DND-41 (cell line): Measurements from ENCODE around the gene ELOA.

Experiments
- CTCF ChIP-seq: IDR thresholded peaks from 2 replicates; pipeline ENCODE4 v1.5.1; 2012; ENCODE audit warnings: borderline replicate concordance, low read length, moderate library complexity, mild to moderate bottlenecking; ENCODE audit not compliant: poor library complexity, severe bottlenecking; ENCODE audit errors: extremely low read depth
- EZH2 ChIP-seq: IDR thresholded peaks from 3 replicates; pipeline ENCODE4 v1.6.1; 2012; ENCODE audit warnings: borderline replicate concordance, low read depth, mild to moderate bottlenecking, moderate library complexity, low read length, inconsistent platforms; ENCODE audit not compliant: severe bottlenecking

GRCh38 chr1:23756676-23757075 lies 13.4 kb downstream of the ELOA start:
- no peak for TF ChIP-seq EZH2
- TF ChIP-seq CTCF = no peak
